Gastrocnemius medialis (tissue), 4 donors: ENCODE results near the gene ZNF232.

Experiments used
- POLR2A ChIP-seq, 2 donors: fragments of 450-650 bp; IDR thresholded peaks; one replicate each; pipeline ENCODE4 v1.6.1; 2017; ENCODE audit warnings: antibody characterized with exemption in 2 of 2, mild to moderate bottlenecking in 2 of 2, moderate library complexity in 2 of 2
- TF ChIP-seq, protein P1 (sequence below), 5 experiments: fragments of 450-650 bp in 3 of 5; fragments of 200-600 bp in 2 of 5; sonication (generic) in 2 of 5; IDR thresholded peaks in 4 of 5; conservative IDR thresholded peaks in 1 of 5; 1 replicate in 4 of 5; 2 replicates in 1 of 5; pipeline ENCODE4 v1.5.1; 2016 to 2019; ENCODE audit warnings: antibody characterized with exemption in 5 of 5, mild to moderate bottlenecking in 3 of 5, moderate library complexity in 3 of 5

DNA sequence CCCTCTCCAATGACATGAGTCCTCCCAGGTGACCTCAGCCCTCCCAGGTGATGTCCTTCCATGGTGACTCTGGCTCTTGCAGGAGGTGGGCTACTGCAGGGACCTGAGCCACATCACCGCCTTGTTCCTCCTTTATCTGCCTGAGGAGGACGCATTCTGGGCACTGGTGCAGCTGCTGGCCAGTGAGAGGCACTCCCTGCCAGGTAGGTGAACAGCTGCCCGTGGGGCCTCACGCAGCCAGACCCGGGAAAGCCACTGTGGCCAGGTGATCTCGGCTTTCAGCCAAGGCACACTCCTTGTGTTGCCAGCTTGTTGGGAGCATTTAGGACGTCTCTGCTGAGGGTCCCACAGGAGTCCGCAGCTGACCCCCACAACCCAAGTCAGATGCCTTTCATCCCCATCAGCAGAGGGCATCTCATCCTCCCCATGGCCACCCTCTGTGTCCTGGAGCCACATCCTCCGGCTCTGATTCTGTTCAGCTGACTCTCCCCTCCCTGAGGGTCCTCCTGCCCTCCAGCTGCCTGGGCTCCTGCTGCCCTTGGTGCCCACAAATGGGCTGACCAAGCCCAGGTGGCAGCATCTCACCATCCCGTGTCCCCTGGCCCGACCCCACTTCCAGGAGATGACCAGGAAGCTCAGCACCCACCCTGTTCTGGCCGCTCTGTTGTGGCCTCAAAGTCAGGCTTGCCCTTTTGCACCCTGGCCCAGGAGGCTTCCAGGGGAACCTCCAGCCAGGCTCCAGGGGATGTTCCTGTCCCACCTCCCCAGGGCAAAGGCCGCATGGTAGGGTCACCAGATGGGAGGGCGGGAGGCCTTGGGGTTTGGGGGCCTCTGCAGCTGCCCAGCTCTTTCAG lies 24.3 kb upstream of the ZNF232 start:
- TF ChIP-seq POLR2A (IDR thresholded peaks at IDR 0.05): no peak
- TF ChIP-seq, protein P1, sequence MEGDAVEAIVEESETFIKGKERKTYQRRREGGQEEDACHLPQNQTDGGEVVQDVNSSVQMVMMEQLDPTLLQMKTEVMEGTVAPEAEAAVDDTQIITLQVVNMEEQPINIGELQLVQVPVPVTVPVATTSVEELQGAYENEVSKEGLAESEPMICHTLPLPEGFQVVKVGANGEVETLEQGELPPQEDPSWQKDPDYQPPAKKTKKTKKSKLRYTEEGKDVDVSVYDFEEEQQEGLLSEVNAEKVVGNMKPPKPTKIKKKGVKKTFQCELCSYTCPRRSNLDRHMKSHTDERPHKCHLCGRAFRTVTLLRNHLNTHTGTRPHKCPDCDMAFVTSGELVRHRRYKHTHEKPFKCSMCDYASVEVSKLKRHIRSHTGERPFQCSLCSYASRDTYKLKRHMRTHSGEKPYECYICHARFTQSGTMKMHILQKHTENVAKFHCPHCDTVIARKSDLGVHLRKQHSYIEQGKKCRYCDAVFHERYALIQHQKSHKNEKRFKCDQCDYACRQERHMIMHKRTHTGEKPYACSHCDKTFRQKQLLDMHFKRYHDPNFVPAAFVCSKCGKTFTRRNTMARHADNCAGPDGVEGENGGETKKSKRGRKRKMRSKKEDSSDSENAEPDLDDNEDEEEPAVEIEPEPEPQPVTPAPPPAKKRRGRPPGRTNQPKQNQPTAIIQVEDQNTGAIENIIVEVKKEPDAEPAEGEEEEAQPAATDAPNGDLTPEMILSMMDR (IDR thresholded peaks at IDR 0.05 in 4 of 5, conservative IDR thresholded peaks at IDR 0.05 in 1 of 5): no peak
